GM12873 (cell line): ENCODE data around the gene ROR2.

Experiments
- CTCF ChIP-seq: IDR thresholded peaks from 2 replicates; pipeline ENCODE4 v1.5.1; 2012; ENCODE audit warnings: low read depth, mild to moderate bottlenecking, moderate library complexity, low read length, control low read depth; ENCODE audit not compliant: insufficient read depth; ENCODE audit errors: missing control alignments

Gene ROR2

GRCh38 chr9:91958174-91958573 is 8.1 kb upstream of the ROR2 start:
- no peak for TF ChIP-seq CTCF

- TF ChIP-seq CTCF: peak; percentile 78
These were observed 4.9 kb upstream of the ROR2 start for GRCh38 chr9:91954841-91955471.

DNA sequence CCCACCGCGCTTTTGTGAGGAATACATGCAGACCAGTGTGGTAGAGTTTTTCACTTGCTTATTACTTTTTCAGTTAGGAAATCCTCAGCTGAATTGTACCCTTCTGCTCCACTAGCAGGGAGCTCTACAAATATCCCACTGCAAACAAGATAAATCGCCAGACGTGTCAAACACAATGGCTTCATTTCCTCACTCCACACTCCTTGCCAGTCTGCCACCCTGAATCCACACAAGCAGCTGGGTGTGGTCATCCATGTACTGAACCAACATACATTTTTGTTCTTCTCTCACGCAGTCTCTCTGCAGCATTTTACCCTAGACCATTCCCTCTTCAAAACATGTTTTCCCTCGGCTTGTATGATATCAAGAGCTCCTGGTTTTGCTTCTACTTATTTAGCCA is 3.7 kb upstream of the ROR2 start:
- no peak for TF ChIP-seq CTCF

- TF ChIP-seq CTCF: no peak
These were observed 2.0 kb upstream of the ROR2 start for GRCh38 chr9:91951944-91952520.

- no peak for TF ChIP-seq CTCF
These were observed 559 bp downstream of the ROR2 start for GRCh38 chr9:91949392-91949945.

GRCh38 chr9:91948597-91949391 is 1.2 kb downstream of the ROR2 start:
- TF ChIP-seq CTCF: no peak

- TF ChIP-seq CTCF: no peak
These were observed 1.9 kb downstream of the ROR2 start for GRCh38 chr9:91948101-91948596.
